H1 (cell line): ENCODE results near the gene TYK2. TPM values are rescaled to one million over a fixed set of nuclear protein-coding genes. Genes with fewer than 3 reads are reported as not detected.

Source experiments
- CTCF ChIA-PET: fragments of 300-600 bp; sonication (Branson Sonifier 250); formaldehyde crosslinking; loops from one replicate; lab custom pipeline; 2021; ENCODE audit not compliant: partially characterized antibody; lab: Charles Lee
- POLR2A ChIA-PET: fragments of 300-600 bp; sonication (Branson Sonifier 250); formaldehyde crosslinking; loops from one replicate; lab custom pipeline; 2021; ENCODE audit warnings: inconsistent platforms; ENCODE audit not compliant: partially characterized antibody; lab: Charles Lee
- DNase-seq, 2 experiments: peaks; one replicate each; pipeline versions ENCODE4 v3.0.0 to v3.0.0-alpha.2; 2010 to 2022; ENCODE audit warnings: low spot score in 2 of 2, low read depth in 1 of 2, mixed read lengths in 1 of 2
- FAIRE-seq: peaks from 2 replicates; lab custom pipeline; 2011; peaks lifted over from hg19 to GRCh38; lab: Jason Lieb, UNC
- H2AFZ ChIP-seq: 2 replicates; pipeline ENCODE4 v1.8.1; 2012; ENCODE audit warnings: low read length, inconsistent platforms
- H2AK5ac ChIP-seq: 2 replicates; pipeline ENCODE4 v1.6.1; 2013; ENCODE audit warnings: low read depth, low read length
- H2BK120ac ChIP-seq: replicated peaks from 2 replicates; pipeline ENCODE3; 2013; ENCODE audit warnings: low read depth, low read length, inconsistent platforms
- H2BK12ac ChIP-seq: 2 replicates; pipeline ENCODE4 v1.6.1; 2013; ENCODE audit warnings: low read depth, low read length
- H2BK15ac ChIP-seq: 2 replicates; pipeline ENCODE4 v1.6.1; 2013; ENCODE audit warnings: low read length
- H2BK20ac ChIP-seq: 2 replicates; pipeline ENCODE4 v1.6.1; 2013; ENCODE audit warnings: low read length
- H2BK5ac ChIP-seq: 2 replicates; pipeline ENCODE4 v1.6.1; 2013; ENCODE audit warnings: low read depth, low read length
- H3K14ac ChIP-seq: 2 replicates; pipeline ENCODE4 v1.6.1; 2013; ENCODE audit warnings: inconsistent platforms; ENCODE audit not compliant: insufficient read length
- H3K18ac ChIP-seq: 2 replicates; pipeline ENCODE4 v1.6.1; 2013; ENCODE audit warnings: low read length; ENCODE audit errors: extremely low read depth
- H3K23ac ChIP-seq: 2 replicates; pipeline ENCODE4 v1.6.1; 2013; ENCODE audit warnings: inconsistent platforms; ENCODE audit not compliant: insufficient read length
- H3K23me2 ChIP-seq: 2 replicates; pipeline ENCODE4 v1.6.1; 2013; ENCODE audit warnings: low read depth, low read length
- H3K27ac ChIP-seq: 2 replicates; pipeline ENCODE4 v1.6.1; 2011; ENCODE audit warnings: low read depth, low read length, inconsistent platforms
- H3K27me3 ChIP-seq, 4 experiments: replicated peaks in 1 of 4; 1 replicate in 1 of 4; 2 replicates in 3 of 4; pipeline versions ENCODE4 v1.6.1 to v1.8.1; 2011 to 2013; ENCODE audit warnings: low read length in 3 of 4, mild to moderate bottlenecking in 3 of 4, inconsistent platforms in 2 of 4, mixed read lengths in 2 of 4, moderate library complexity in 1 of 4; ENCODE audit not compliant: control insufficient read depth in 3 of 4, insufficient read depth in 3 of 4; ENCODE audit errors: extremely low read depth in 1 of 4
- H3K36me3 ChIP-seq, 4 experiments: 2 replicates each; pipeline versions ENCODE4 v1.6.1 to v1.8.1; 2011 to 2013; ENCODE audit warnings: mild to moderate bottlenecking in 4 of 4, low read length in 3 of 4, moderate library complexity in 2 of 4, control low read depth in 1 of 4, inconsistent platforms in 1 of 4; ENCODE audit not compliant: insufficient read depth in 4 of 4, control insufficient read depth in 2 of 4
- H3K4ac ChIP-seq: replicated peaks from 2 replicates; pipeline ENCODE3; 2013; ENCODE audit warnings: low read length, low read depth, mixed read lengths, inconsistent platforms; ENCODE audit not compliant: insufficient read length
- H3K4me1 ChIP-seq, 4 experiments: replicated peaks in 1 of 4; 1 replicate in 1 of 4; 2 replicates in 3 of 4; pipeline versions ENCODE4 v1.6.1 to v1.8.1; 2011 to 2013; ENCODE audit warnings: low read length in 3 of 4, inconsistent platforms in 2 of 4, mixed read lengths in 1 of 4; ENCODE audit not compliant: insufficient read depth in 4 of 4, control insufficient read depth in 3 of 4
- H3K4me2 ChIP-seq, 2 experiments: 2 replicates each; pipeline versions ENCODE4 v1.6.1 to v1.8.1; 2011 to 2013; ENCODE audit warnings: low read depth in 2 of 2, low read length in 2 of 2, control low read depth in 1 of 2, inconsistent platforms in 1 of 2, mild to moderate bottlenecking in 1 of 2; ENCODE audit not compliant: insufficient read depth in 1 of 2
- H3K4me3 ChIP-seq, 4 experiments: fragments of 200-600, 300-600 bp in 1 of 4; sonication (generic), shearing (Covaris generic), sonication (Bioruptor Twin) in 1 of 4; 2 replicates each; pipeline versions ENCODE4 v1.5.1 to v1.8.1; 2011 to 2016; ENCODE audit warnings: low read length in 4 of 4, low read depth in 3 of 4, control low read depth in 2 of 4, inconsistent platforms in 2 of 4, mild to moderate bottlenecking in 2 of 4, mixed read lengths in 1 of 4, moderate library complexity in 1 of 4; ENCODE audit not compliant: insufficient read depth in 2 of 4; ENCODE audit errors: extremely low read depth in 1 of 4
- H3K56ac ChIP-seq: replicated peaks from 2 replicates; pipeline ENCODE3; 2013; ENCODE audit warnings: low read depth, mild to moderate bottlenecking, mixed read lengths, low read length, inconsistent platforms; ENCODE audit not compliant: insufficient read length
- H3K79me1 ChIP-seq: 2 replicates; pipeline ENCODE4 v1.6.1; 2013; ENCODE audit warnings: low read depth, low read length, control low read depth
- H3K79me2 ChIP-seq, 2 experiments: 2 replicates each; pipeline versions ENCODE4 v1.6.1 to v1.8.1; 2012 to 2013; ENCODE audit warnings: low read length in 2 of 2, mild to moderate bottlenecking in 2 of 2, inconsistent platforms in 1 of 2; ENCODE audit not compliant: insufficient read depth in 2 of 2, control insufficient read depth in 1 of 2
- H3K9ac ChIP-seq, 4 experiments: replicated peaks in 1 of 4; 1 replicate in 1 of 4; 2 replicates in 3 of 4; pipeline versions ENCODE4 v1.6.1 to v1.8.1; 2011 to 2013; ENCODE audit warnings: low read depth in 3 of 4, low read length in 3 of 4, control low read depth in 2 of 4, mild to moderate bottlenecking in 2 of 4, moderate library complexity in 2 of 4, inconsistent platforms in 1 of 4; ENCODE audit errors: extremely low read depth in 1 of 4
- H3K9me3 ChIP-seq, 2 experiments: 2 replicates each; pipeline versions ENCODE4 v1.6.1 to v1.8.1; 2012 to 2013; ENCODE audit warnings: mild to moderate bottlenecking in 2 of 2, moderate library complexity in 2 of 2, control low read depth in 1 of 2, inconsistent platforms in 1 of 2, low read depth in 1 of 2, low read length in 1 of 2, mixed read lengths in 1 of 2; ENCODE audit not compliant: insufficient read depth in 2 of 2
- H4K20me1 ChIP-seq, 2 experiments: replicated peaks in 1 of 2; 2 replicates each; pipeline versions ENCODE3 to v1.8.1; 2011 to 2013; ENCODE audit warnings: inconsistent platforms in 2 of 2, low read length in 2 of 2, mild to moderate bottlenecking in 1 of 2; ENCODE audit not compliant: insufficient read depth in 2 of 2, control insufficient read depth in 1 of 2
- H4K5ac ChIP-seq: 2 replicates; pipeline ENCODE4 v1.6.1; 2013; ENCODE audit warnings: low read length, low read depth, mixed read lengths, inconsistent platforms; ENCODE audit not compliant: insufficient read length
- H4K8ac ChIP-seq: 2 replicates; pipeline ENCODE4 v1.8.0; 2013; ENCODE audit warnings: mild to moderate bottlenecking, moderate library complexity, low read length, inconsistent platforms; ENCODE audit not compliant: insufficient read depth; ENCODE audit errors: extremely low read depth
- H4K91ac ChIP-seq: replicated peaks from 2 replicates; pipeline ENCODE3; 2013; ENCODE audit warnings: low read length, mixed read lengths, inconsistent platforms; ENCODE audit not compliant: insufficient read length
- CHD2 ChIP-seq: IDR thresholded peaks from 2 replicates; pipeline ENCODE4 v1.6.1; 2012; ENCODE audit warnings: low read length, improper control_type of control experiment
- EGR1 ChIP-seq: IDR thresholded peaks from 2 replicates; pipeline ENCODE4 v1.6.1; 2011; ENCODE audit warnings: low read depth, low read length, borderline replicate concordance
- KDM4A ChIP-seq: IDR thresholded peaks from one replicate; pipeline ENCODE4 v1.7.1; 2012; ENCODE audit warnings: low read depth, mild to moderate bottlenecking, moderate library complexity, low read length, inconsistent platforms; ENCODE audit not compliant: severe bottlenecking
- SAP30 ChIP-seq: fragments of 300-600 bp; sonication (generic); IDR thresholded peaks from 2 replicates; pipeline ENCODE4 v1.7.1; 2012; ENCODE audit warnings: low read length, moderate library complexity, mild to moderate bottlenecking, inconsistent platforms; ENCODE audit not compliant: insufficient read depth, insufficient replicate concordance
- WGBS, 2 experiments: shearing (Covaris generic) in 1 of 2; methylation state at CpG; one replicate each; pipeline versions ENCODE4 v1.1.6 to v1.1.7; 2013 to 2015; ENCODE audit warnings: low lambda C conversion rate in 2 of 2, mixed read lengths in 2 of 2, inconsistent platforms in 1 of 2, low coverage in 1 of 2, missing lambda C conversion rate in 1 of 2; ENCODE audit not compliant: insufficient replicate concordance in 2 of 2, insufficient coverage in 1 of 2, insufficient read length in 1 of 2; ENCODE audit errors: extremely low coverage in 1 of 2, missing lambda C conversion rate in 1 of 2; 5-methylcytosine and 5-hydroxymethylcytosine counted together
- polyA plus RNA-seq, 7 experiments: library from polyadenylated mRNA; depleted of rRNA in 3 of 7; stranded (reverse) in 5 of 7; unstranded in 2 of 7; fragments of >200 nt in 5 of 7; fragments of 200-250 nt in 2 of 7; gene quantifications; 1 replicate in 5 of 7; 2 replicates in 1 of 7; 4 replicates in 1 of 7; pipeline versions ENCODE4 v1.2.1 to v1.2.3, GENCODE V29; 2011 to 2013; ENCODE audit warnings: missing spikeins in 2 of 7, mixed read lengths in 2 of 7
- total RNA-seq: library from RNA; stranded (reverse); fragmentation: NEBNext Ultra II Directional; extraction: Animal tissue kit (Norgen Biotek cat#: 25700); gene quantifications from 2 replicates; pipeline ENCODE4 v1.2.1, GENCODE V29; 2021

The TYK2 gene
- total and polyA plus RNA-seq, 2 of the 8 experiments (the other 6 are each of a cell fraction or from before 2014, with no cell fraction given) = 32.1 to 40.8 TPM

- no peak overlapping the region for H2AFZ ChIP-seq
- H3K9ac ChIP-seq = no peak overlapping the region
- peak in 1 of 2 experiments; percentile 43 for DNase-seq
- ChIA-PET CTCF (interaction anchor here (0.6 to 1.5 kb wide), 4 partner anchors 26 to 579 kb away, joined by 3 to 5 read pairs (median 4); no protein-coding TSS in a partner anchor), POLR2A (no interaction called here)
- 0 out of 2 replicates have a peak, but pooled peaks cover 2% of the 10 kb centered on the region for H3K23me2 ChIP-seq
- H3K36me3 ChIP-seq = peaks cover 0 to 18% (median 8%) of the 10 kb centered on the region in 4 experiments; a peak in 5 of 8 replicates
- no peak overlapping the region for H3K4ac ChIP-seq
- H3K4me3 ChIP-seq = no peak overlapping the region
- TF ChIP-seq EGR1 (no peak), CHD2 (no peak), SAP30 (no peak), KDM4A (no peak)
- H3K18ac ChIP-seq = no peak overlapping the region
- FAIRE-seq = no peak
- no peaks in the 10 kb centered on the region for H3K9me3 ChIP-seq
- peaks cover 2% of the 10 kb centered on the region; the same call in 1 of the 2 replicates for H3K79me1 ChIP-seq
- 0 out of 2 replicates have a peak overlapping the region, but pooled peaks have one; percentile 2 for H4K8ac ChIP-seq
- H3K56ac ChIP-seq = no peak overlapping the region
- H2BK15ac ChIP-seq = no peak overlapping the region
- H2BK20ac ChIP-seq = no peak overlapping the region
- H4K5ac ChIP-seq = no peak overlapping the region
- no peak overlapping the region for H3K4me2 ChIP-seq
- H3K4me1 ChIP-seq = no peaks in the 10 kb centered on the region
- H3K23ac ChIP-seq = no peak overlapping the region
- no peak overlapping the region for H2BK5ac ChIP-seq
- H4K91ac ChIP-seq = no peak overlapping the region
- no peak overlapping the region for H2AK5ac ChIP-seq
- H4K20me1 ChIP-seq = peaks cover 3 to 6% of the 10 kb centered on the region in 2 experiments
- no peaks in the 10 kb centered on the region for H3K27me3 ChIP-seq
- H3K27ac ChIP-seq = no peak overlapping the region
- no peak overlapping the region for H2BK12ac ChIP-seq
- H2BK120ac ChIP-seq = no peak overlapping the region
- WGBS, 2 experiments = 88% methylated on average over 17 of the region's 18 CpGs; no CpG with 5 or more reads in 1 of the 2 experiments
- H3K14ac ChIP-seq = no peak overlapping the region
- H3K79me2 ChIP-seq = no peaks in the 10 kb centered on the region
Observed at GRCh38 chr19:10362259-10362658, 18.1 kb downstream of the TYK2 start.
